ENCODE data around the gene SLBP.
"Not testable (repeated sequence)": the region's sequence is repeated elsewhere in the genome, so short reads cannot be mapped to it uniquely, and the experiment has no call there.

The SLBP gene

DNA sequence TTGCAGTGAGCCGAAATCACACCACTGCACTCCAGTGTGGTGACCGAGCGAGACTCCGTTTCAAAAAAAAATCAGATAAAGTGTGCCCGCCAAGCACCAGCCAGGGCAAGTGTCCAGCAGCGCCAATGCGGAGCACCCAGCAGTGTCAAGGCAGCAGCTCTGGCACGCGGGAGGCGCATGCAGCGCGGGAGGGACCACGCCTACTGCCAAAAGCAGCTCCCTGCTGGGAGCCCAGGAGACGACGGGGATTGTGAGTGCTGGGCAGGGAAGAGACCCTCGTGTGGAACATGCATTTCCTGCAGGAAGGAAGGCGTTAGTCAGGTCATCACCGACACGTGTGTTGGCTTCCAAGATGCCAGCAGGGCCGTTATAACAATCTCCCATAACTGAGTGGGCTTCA is 38.4 kb downstream of the SLBP start:
- DNase-seq, result no peak

DNA sequence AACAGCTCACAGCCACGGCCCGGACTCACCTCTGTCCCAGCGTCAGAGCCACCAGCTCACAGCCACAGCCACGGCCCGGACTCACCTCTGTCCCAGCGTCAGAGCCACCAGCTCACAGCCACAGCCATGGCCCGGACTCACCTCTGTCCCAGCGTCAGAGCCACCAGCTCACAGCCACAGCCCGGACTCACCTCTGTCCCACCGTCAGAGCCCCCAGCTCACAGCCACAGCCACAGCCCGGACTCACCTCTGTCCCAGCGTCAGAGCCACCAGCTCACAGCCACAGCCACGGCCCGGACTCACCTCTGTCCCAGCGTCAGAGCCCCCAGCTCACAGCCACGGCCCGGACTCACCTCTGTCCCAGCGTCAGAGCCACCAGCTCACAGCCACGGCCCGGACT is 41.1 kb downstream of the SLBP start:
- DNase-seq, result not testable (repeated sequence)

DNA sequence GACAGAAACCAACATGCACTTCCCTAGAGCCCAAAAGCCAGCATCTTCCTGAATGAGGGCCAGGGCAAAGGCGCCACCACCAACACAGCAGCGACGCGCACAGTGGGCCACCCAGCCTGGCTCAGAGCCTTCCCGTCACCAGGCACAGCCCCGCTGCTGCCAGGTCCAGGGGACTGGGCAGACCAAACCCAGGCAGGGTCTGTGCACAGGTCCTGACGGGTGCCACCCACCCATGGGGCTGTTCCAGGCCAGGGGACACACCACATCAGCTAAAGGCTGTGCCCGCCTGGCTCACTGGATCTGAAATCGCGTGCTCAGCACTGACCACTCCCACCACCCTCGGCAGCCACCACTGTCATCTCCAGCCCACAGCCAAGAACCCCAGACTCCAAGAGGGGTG is 41.8 kb downstream of the SLBP start:
- no peak for DNase-seq

DNA sequence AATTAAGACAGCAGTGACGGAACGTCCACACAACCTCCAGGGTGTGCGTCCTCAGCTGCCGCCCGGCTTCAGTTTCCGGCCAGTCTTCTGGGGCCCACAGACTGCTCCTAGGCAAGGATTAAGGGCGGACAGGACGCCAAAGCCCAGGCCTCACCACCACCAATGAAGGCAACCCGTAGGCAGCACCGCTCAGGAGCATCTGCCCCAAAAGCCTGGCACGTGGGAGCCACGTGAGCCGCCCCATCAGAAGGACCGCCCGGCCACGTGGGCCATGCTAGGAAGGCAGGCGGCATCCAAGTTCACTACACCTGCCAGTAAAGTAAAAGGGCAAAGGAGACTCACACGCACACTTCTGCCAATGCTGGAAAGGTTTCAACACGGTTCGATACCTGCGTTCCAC is 42.3 kb downstream of the SLBP start:
- DNase-seq, result no peak

DNA sequence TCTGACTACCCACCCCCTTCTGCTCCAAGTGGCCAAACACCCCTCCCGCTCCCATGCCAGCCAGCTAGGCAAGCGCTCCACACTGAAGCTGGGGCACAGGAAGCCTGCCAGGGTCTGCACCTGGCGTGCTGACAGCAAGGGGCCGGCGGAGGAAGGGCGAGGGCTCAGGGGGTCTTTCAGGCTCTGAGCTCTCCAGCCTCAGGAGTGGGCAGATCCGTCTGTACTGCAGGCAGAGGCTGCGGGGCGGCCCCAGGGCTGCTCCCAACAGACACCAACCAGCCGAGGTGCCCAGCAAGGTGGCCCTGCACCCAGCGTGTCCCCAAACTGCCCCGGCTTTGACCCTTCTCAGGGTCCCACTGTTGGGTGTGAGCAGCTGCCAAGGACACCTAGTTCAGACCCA is 42.8 kb downstream of the SLBP start:
- DNase-seq, result no peak

DNA sequence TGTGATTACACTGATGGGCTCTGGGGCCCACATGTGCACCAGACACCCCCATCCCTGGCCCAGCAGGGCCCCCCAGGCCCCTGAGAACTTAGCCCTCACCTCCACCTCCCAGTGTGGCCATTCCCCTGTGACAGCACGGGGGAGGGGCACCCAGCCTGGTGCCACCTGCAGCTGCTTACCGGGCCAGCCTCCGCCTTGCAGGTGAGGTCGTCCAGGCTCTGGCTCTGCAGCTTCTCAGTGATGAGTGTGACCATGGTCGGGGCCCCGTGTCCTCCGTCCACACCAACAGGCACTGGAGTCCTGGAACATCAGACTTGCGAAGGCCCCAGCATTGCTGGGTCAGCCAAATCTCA is 43.7 kb downstream of the SLBP start:
- no peak for DNase-seq

DNA sequence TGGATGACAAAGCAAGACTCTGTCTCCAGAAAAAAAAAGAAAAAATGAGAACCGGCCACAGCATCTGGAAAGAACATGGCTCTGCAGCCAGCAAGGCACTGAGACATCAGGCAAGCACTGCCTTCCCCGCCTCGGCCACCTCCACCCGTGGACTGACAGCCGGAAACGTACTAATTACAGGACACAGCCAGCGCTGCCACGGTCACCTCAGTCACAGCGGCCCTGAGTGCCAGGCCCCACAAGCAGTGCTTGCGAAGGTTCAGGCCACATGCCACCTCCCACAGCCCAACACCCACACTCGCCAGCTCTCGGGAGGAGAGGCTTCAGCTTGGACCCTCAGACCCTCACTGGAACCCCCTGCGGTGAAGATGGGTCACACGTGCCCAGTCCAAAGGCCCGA is 44.8 kb downstream of the SLBP start:
- no peak for DNase-seq

DNA sequence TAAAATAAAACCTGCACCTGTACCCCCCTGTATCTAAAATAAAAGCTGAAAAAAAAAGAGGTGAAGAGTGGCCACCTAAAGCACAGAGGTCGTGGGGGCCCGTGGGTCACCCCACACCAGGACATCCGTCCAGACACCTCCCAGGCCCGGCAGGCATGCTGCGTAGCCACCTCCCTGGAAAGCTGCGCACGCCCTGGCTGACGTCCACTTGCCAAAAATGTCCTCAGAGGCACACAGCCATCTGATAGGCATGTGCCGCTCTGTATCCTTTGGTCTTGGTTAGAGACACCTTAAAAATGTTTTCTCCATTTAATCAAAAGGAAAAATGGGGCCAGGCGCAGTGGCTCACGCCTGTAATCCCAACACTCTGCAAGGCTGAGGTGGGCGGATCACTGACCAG is 45.7 kb downstream of the SLBP start:
- DNase-seq, result no peak

DNA sequence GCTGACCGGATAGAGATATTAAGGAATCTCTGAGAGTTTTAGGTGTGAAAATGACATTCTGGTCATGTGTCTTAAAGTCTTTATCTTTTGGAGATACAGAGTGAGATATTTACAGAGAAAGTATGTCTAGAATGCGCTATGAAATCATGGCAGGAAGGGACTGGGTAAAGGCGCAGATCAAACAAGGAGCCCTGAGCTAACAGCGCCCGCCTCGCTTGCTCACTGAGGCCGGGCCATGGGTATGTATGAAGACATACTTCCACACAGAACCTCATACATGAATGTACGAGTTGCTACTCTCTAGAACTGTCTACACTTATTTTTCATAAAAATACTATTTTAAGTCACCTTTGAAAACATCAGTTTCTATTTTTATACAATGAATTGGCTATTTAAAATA is 48.0 kb downstream of the SLBP start:
- DNase-seq, result no peak

DNA sequence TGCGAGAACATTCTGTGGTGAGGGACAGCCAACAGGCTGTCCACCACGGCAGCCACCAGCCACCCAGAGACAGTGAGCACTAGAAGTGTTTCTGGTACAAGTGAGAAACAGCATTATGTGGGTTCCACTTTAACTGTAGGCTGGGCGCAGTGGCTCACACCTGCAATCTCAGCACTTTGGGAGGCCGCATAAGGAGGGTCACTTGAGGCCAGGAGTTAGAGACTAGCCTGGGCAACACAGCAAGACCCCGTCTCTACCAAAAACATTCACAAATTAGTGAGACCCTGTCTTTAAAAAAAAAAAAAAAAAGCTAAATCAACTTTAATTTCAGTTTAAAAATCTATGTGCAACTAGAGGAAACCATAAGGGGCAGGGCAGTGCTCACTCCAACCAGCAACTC is 48.6 kb downstream of the SLBP start:
- DNase-seq, result no peak

DNA sequence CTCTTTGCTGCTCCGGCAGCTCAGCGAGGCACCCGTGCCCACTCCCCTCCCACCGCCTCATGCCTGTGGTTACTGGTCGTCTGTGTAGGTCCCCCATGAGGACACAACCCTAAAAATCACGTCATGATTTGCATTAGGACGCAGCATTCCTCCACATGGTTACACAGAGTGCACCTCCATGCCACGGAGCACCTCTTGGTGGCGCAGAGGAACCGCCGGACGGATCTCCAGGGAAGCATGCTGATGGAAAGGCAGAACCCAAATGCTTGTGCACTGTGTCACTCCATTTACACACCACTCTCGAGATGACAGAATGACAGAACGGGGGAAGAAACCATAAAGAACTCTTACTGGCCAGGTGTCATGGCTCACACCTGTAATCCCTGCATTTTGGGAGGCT is 50.4 kb downstream of the SLBP start:
- DNase-seq, result no peak

DNA sequence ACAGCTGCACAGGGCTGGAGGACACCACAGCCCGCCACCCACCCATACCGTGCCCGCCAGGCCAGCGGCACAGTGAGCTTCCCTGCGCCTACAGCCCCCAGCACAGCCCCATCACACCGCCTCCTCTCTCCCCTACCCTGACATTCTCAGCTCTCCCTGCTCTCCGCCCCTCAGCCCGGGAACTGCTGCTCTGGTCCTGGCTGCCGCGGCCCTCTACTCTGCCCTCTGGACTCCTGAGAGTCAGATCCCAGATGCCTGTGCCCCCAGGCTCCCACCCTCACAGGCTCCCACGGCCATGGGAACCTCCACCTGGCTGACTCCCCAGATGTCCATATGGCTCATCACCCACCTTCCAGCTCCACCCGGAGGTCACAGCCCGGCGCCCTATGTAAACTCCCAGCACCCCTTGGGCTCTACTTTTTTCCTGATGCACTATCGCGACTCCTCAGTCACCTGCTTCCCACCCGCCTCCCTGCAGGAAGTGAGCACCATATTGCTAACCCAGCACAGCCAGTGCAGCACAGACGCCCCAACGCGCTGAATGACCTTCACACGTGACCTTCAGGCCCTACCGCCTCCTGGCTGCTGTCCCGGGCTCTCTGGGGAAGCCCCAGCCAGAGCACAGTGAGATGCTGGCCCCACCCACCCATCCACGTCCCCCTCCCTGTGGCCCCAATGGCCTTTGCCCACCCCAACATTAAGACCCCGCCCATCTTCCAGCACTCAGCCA is 51.0 kb downstream of the SLBP start:
- no peak for DNase-seq

DNA sequence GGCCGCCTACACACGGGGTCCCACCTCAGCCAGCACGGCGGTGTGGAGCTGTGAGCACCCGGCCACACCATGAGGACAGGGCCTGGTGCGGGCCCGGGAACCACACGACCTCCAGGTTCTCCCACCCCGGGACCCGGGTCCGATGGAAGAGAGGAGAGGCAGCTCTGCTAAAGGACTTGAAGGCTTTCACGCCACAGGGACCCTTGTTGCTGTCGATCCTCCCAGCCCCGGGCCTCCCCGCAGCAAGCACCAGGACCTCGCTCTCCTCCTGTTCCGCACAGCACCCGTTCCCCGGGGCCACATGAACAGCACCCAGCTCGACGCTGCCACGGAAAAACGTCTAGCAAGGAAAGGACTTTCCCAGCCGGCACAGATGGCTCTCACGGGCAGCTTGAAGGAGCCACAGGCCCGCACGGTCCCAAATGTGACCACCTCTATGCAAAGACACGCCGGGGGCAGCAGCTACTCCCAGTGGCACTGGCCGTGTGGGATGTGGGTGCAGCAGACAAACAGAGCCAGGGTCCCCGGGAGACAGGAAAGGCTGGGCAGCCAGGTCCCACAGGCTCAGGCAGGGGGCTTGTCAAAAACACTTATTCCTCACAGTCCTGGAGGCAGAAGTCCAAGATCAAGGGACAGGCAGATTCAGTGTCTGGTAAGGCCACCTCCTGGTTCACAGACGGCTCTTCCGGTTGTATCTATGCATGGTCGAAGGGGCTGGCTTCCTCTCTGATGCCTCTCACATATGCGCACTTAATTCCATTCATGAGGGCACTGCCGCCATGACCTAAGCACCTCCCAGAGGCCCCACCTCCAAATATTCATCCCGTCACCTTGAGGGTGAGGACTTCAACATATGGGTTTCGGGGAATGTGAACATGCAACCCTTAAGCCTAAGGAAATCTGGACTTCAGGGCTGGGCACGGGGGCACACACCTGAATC is 52.7 kb downstream of the SLBP start:
- no peak for DNase-seq

DNA sequence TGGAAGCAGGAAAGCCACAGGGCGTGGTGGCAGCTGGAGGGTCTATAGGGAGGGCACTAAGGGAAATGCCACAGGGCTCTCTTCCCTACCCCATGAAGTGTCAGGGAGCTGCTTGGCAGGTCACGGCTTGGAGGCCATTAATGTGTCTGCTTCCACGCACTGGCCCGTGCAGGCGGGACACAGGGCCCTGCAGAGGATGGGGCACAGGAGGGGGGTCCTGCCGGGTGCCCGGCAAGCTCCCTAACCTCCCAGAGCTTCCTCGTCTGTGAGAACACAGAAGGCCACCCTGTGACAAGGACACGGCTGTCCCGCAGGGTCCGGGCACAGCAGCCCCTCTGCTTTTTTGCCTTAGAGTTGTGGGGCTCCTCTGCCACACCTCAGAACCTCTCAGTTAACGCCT is 53.5 kb downstream of the SLBP start:
- no peak for DNase-seq

DNA sequence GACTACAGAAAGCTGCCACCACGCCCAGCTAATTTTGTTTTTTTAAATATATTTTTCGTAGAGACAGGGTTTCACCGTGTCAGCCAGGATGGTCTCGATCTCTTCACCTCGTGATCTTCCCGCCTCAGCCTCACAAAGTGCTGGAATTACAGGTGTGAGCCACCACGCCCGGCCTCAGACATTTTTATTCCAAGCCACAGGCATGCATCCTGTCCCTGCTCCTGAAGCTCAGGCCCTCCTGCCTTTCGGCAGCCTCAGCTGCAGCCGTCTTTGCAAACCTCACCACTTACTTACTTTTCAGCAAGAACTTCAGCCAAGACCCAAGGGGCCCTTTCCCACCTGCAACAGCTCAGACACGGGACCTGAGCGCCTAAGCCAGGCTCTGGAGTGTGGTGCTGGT is 54.0 kb downstream of the SLBP start:
- no peak for DNase-seq

DNA sequence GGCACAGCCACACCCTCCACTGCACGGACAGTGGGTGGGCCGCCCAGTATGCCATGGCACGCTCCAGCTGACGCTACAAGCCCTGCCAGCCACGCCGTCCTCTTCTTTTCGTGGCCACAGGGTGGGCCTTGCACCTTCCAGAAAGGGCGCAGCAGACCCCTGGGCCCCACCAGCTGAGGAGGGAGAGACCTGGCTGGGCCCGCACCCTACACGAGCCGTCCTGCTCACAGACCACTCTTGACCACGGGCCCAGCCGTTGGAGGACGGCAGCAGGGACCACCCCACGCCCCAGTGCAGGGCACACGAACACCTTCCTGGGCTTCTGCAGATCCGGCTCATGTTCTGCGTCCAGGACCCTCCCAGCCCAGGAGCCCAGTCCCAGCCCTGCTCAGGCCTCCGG is 55.1 kb downstream of the SLBP start:
- DNase-seq, result no peak

DNA sequence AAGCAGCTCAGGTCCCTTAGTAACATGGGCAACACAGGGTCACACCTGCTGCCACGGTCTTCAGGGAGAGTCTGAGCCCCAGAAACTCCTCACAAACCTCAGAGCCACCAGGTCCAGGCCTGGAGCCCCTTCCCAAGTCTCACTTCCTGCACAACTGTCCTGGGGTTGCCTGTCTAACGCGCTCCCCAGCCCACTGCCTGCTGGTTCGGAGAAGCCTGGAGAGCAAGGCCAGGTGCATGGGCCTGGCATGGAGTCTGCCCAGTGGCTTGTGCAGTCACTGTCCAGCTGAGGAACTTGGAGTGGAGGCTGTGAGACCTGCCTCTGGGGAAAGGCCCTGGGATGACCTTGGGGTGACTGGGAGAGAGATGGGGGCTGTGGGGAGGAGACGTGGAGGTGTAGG is 56.0 kb downstream of the SLBP start:
- DNase-seq, result no peak

DNA sequence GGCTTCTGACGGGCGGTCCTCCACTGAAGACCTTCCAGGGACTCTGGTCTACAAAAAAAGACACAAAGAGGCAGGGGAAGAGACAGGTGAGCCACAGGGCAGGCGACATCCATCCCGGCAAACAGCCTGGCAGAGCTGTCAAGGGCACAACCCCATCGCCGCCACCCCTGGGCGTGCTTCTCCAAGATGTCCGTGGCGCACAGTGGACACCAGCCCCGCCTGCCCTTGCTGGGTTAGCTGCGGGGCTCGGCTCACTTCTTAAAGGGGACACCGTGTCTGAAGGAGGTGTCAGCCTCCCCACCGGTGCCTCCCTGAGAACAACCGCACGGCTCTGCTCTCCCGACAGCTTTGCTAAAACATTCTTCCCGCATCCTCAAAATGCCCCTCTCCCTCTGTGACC is 56.4 kb downstream of the SLBP start:
- no peak for DNase-seq

DNA sequence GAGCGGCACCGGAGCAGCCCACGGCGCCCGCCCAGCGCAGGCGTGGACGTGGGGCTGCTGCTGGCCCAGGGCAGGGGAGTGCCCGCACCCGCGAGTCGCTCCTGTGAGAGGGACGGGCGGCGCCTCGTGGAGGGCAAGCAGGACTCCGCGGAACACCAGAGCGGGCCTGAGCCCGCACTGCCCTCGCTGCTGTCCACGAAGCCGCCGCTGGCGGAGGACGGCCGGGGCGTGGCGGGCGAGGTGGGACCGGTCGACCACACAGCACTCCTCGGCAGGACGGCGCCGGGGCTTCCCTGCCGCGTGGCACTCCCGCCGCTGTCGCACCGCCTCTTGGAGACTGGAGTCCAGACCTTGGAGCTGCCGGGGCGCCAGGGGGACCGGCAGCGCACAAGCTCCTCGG is 57.0 kb downstream of the SLBP start:
- DNase-seq, result no peak

DNA sequence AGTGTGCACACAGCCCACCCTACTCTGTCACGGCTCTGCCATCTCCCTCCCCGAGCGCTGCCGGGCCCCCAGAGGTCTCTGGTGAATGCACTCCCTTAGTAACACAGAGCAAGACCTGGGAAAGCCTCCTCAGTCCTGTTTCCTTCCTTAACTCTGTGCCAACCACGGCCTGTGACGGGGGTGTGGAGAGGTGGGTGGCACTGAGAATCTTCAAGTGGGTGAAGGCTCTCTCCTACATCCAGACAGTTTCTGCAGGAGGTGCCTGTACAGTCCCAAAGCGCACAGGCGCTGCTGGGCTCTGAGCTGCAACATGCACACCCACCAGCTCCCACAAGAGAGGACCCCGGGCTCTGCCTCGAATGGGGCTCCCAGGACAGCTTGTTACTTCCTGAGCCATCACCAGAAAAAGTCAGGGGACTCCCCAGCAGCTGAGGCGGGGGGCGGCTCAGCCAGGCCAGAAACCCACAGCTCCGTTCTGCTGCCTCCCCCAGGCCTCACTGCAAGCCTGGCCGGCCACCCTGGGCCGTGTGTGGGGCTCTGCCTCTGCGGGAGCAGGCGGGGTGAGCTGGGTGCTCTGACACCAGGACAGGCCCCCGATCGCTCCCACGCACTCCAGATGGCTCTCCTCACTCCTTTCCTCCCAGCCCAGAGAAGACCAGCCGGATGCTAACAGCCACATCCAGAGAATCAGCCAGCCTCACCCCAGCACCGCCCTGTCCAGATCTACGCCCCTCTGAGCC is 57.7 kb downstream of the SLBP start:
- no peak for DNase-seq

DNA sequence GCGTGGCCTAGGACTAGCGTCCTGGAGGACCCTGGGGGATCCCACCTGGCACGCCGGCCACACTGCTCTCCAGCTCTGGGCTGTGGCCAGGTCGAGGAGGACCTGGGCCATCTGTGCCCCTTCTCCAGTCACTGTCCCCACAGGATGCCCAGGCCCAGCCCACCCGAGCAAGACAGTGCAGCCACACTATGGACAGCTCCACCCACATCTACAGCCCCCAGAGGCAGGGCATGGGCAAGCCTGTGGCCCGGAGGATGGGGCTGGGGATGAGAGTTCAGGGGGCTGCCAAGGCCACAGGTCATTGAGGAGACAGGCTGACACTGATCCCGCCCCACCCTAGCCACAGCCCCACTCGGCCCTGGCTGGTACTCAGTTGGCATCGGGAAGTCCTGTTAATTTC is 58.3 kb downstream of the SLBP start:
- DNase-seq, result no peak

DNA sequence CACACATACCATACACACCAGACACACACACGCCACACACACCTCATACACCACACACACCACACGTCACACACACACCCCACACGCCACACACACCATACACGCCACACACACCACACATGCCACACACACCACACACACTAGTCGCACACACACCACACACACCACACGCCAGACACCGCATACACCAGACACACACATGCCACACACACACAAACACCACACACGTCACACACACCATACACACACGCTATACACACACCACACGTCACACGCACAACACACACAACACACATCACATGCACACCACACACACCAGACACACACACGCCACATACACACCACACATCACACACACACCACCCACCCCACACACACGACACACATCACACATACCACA is 60.0 kb downstream of the SLBP start:
- no peak for DNase-seq

DNA sequence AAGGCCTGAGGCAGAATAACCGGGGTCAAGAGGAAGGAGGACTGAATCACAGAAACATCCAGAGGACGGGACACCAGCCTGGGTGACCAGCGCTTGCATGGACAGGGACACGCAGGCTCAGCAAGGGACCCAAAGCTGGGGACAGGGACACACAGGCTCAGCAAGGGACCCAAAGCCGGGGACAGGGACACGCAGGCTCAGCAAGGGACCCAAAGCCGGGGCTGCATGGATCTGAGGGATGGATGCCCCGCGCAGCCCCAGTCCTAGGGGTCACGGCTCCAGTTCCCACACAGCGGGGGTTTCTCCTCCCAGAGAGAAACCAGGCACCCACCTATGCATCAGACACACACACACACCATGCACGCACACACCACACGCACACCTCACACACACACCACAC is 60.5 kb downstream of the SLBP start:
- no peak for DNase-seq

DNA sequence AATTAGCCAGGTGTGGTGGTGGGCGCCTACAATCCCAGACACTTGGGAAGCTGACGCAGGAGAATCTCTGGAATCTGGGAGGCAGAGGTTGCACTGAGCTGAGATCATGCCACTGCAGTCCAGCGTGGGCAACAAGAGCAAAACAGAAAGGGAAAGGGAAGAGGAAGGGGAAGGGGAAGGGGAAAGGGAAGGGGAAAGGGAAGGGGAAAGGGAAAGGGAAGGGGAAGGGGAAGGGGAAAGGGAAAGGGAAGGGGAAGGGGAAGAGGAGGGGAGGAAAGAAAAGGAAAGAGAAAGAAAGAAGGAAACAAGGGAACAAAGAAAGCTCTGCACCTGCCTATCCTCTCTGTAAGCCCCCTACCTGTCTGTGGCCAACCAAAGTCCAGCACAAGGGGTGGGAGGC is 63.2 kb downstream of the SLBP start:
- no peak for DNase-seq

Measured in OCI-M1 (cell line).